HUES64 (cell line): ENCODE results near the gene DDX3X.
"Not testable (repeated sequence)": the region's sequence is repeated elsewhere in the genome, so short reads cannot be mapped to it uniquely, and the experiment has no call there.

Experiments used
- H3K27ac ChIP-seq: 2 replicates; pipeline ENCODE4 v1.7.0; 2013; ENCODE audit warnings: low read depth, low read length, inconsistent platforms
- H3K27me3 ChIP-seq: 2 replicates; pipeline ENCODE4 v1.6.1; 2013; ENCODE audit warnings: mild to moderate bottlenecking, low read length; ENCODE audit not compliant: insufficient read depth
- H3K36me3 ChIP-seq: 2 replicates; pipeline ENCODE4 v1.6.1; 2013; ENCODE audit warnings: mild to moderate bottlenecking, low read length; ENCODE audit not compliant: insufficient read depth
- H3K4me1 ChIP-seq: 2 replicates; pipeline ENCODE4 v1.6.1; 2013; ENCODE audit warnings: mild to moderate bottlenecking, low read length, moderate library complexity; ENCODE audit not compliant: insufficient read depth
- H3K4me3 ChIP-seq: 2 replicates; pipeline ENCODE4 v1.5.1; 2013; ENCODE audit warnings: mild to moderate bottlenecking, low read length, moderate library complexity
- H3K9ac ChIP-seq: 2 replicates; pipeline ENCODE4 v1.6.1; 2013; ENCODE audit warnings: mild to moderate bottlenecking, low read depth, low read length
- H3K9me3 ChIP-seq: 2 replicates; pipeline ENCODE4 v1.6.1; 2013; ENCODE audit warnings: low read depth, low read length; ENCODE audit not compliant: insufficient read depth
- WGBS: fragments of 150-250, 120-280 bp; methylation state at CpG from one replicate; pipeline ENCODE4 v1.1.7; 2013; ENCODE audit warnings: missing lambda C conversion rate; 5-methylcytosine and 5-hydroxymethylcytosine counted together

Gene DDX3X

GRCh38 chrX:41394293-41394692, 60.3 kb downstream of the DDX3X start:
- no peak overlapping the region for H3K27ac ChIP-seq
- no peaks in the 10 kb centered on the region for H3K27me3 ChIP-seq
- 88% methylated on average over 6 of the region's 8 CpGs for WGBS
- no peaks in the 10 kb centered on the region for H3K4me1 ChIP-seq
- H3K9me3 ChIP-seq, result no peaks in the 10 kb centered on the region
- no peaks in the 10 kb centered on the region for H3K36me3 ChIP-seq
- no peak overlapping the region for H3K9ac ChIP-seq
- H3K4me3 ChIP-seq, result no peak overlapping the region

GRCh38 chrX:41397219-41397618, 63.3 kb downstream of the DDX3X start:
- Histone ChIP-seq H3K9ac (no peak overlapping the region), H3K27ac (no peak overlapping the region), H3K4me3 (no peak overlapping the region), H3K4me1 (no peaks in the 10 kb centered on the region), H3K36me3 (no peaks in the 10 kb centered on the region), H3K9me3 (no peaks in the 10 kb centered on the region), H3K27me3 (no peaks in the 10 kb centered on the region)
- 100% methylated on average over 3 of the region's 3 CpGs for WGBS

- H3K27ac ChIP-seq, result no peak overlapping the region
- H3K9ac ChIP-seq, result no peak overlapping the region
- H3K9me3 ChIP-seq, result no peaks in the 10 kb centered on the region
- no peaks in the 10 kb centered on the region for H3K36me3 ChIP-seq
- H3K4me1 ChIP-seq, result no peaks in the 10 kb centered on the region
- H3K27me3 ChIP-seq, result no peaks in the 10 kb centered on the region
- 90% methylated on average over 2 of the region's 2 CpGs for WGBS
- no peak overlapping the region for H3K4me3 ChIP-seq
These were observed 63.8 kb downstream of the DDX3X start for GRCh38 chrX:41397768-41398167.

- H3K9me3 ChIP-seq, H3K36me3 ChIP-seq, H3K4me1 ChIP-seq, H3K9ac ChIP-seq, H3K27me3 ChIP-seq, H3K4me3 ChIP-seq, H3K27ac ChIP-seq: not testable (repeated sequence)
- 67% methylated on average over 1 of the region's 2 CpGs for WGBS
These were observed 68.6 kb downstream of the DDX3X start for GRCh38 chrX:41402556-41402955.

- no peaks in the 10 kb centered on the region for H3K36me3 ChIP-seq
- H3K27ac ChIP-seq, result no peak overlapping the region
- WGBS, result 90% methylated on average over 6 of the region's 6 CpGs
- no peak overlapping the region for H3K9ac ChIP-seq
- H3K9me3 ChIP-seq, result no peaks in the 10 kb centered on the region
- H3K27me3 ChIP-seq, result no peaks in the 10 kb centered on the region
- H3K4me1 ChIP-seq, result no peaks in the 10 kb centered on the region
- no peak overlapping the region for H3K4me3 ChIP-seq
These were observed 71.6 kb downstream of the DDX3X start for GRCh38 chrX:41405551-41405950.

- Histone ChIP-seq H3K4me1 (no peaks in the 10 kb centered on the region), H3K9me3 (no peaks in the 10 kb centered on the region), H3K27me3 (no peaks in the 10 kb centered on the region), H3K4me3 (no peak overlapping the region), H3K36me3 (no peaks in the 10 kb centered on the region), H3K27ac (no peak overlapping the region), H3K9ac (no peak overlapping the region)
- 85% methylated on average over 1 of the region's 1 CpG for WGBS
These were observed 72.2 kb downstream of the DDX3X start for GRCh38 chrX:41406201-41406600.

GRCh38 chrX:41407816-41408215, 73.9 kb downstream of the DDX3X start:
- no peak overlapping the region for H3K9ac ChIP-seq
- no peaks in the 10 kb centered on the region for H3K36me3 ChIP-seq
- H3K27ac ChIP-seq, result no peak overlapping the region
- no peaks in the 10 kb centered on the region for H3K9me3 ChIP-seq
- 88% methylated on average over 4 of the region's 4 CpGs for WGBS
- no peaks in the 10 kb centered on the region for H3K4me1 ChIP-seq
- H3K4me3 ChIP-seq, result no peak overlapping the region
- H3K27me3 ChIP-seq, result no peaks in the 10 kb centered on the region

GRCh38 chrX:41408576-41408975, 74.6 kb downstream of the DDX3X start:
- WGBS, result 93% methylated on average over 9 of the region's 9 CpGs

GRCh38 chrX:41409006-41409405, 75.0 kb downstream of the DDX3X start:
- H3K27ac ChIP-seq, result no peak overlapping the region
- no peak overlapping the region for H3K4me3 ChIP-seq
- H3K9ac ChIP-seq, result no peak overlapping the region
- no peaks in the 10 kb centered on the region for H3K9me3 ChIP-seq
- no peaks in the 10 kb centered on the region for H3K36me3 ChIP-seq
- H3K27me3 ChIP-seq, result no peaks in the 10 kb centered on the region
- 89% methylated on average over 5 of the region's 5 CpGs for WGBS
- H3K4me1 ChIP-seq, result no peaks in the 10 kb centered on the region

More at GRCh38 chrX:41408576-41408975, 74.6 kb downstream of the DDX3X start:
- Histone ChIP-seq H3K4me3 (no peak overlapping the region), H3K27ac (no peak overlapping the region), H3K9me3 (no peaks in the 10 kb centered on the region), H3K4me1 (no peaks in the 10 kb centered on the region), H3K9ac (no peak overlapping the region), H3K36me3 (no peaks in the 10 kb centered on the region), H3K27me3 (no peaks in the 10 kb centered on the region)

GRCh38 chrX:41411222-41411621, 77.3 kb downstream of the DDX3X start:
- not testable (repeated sequence) for H3K27ac ChIP-seq, H3K4me3 ChIP-seq, H3K9ac ChIP-seq, H3K4me1 ChIP-seq, H3K9me3 ChIP-seq, H3K36me3 ChIP-seq, H3K27me3 ChIP-seq
- 94% methylated on average over 8 of the region's 10 CpGs for WGBS

GRCh38 chrX:41412261-41413081, 78.5 kb downstream of the DDX3X start:
- Histone ChIP-seq H3K9me3 (no peaks in the 10 kb centered on the region), H3K36me3 (no peaks in the 10 kb centered on the region), H3K9ac (no peak overlapping the region), H3K27ac (no peak overlapping the region), H3K4me1 (no peaks in the 10 kb centered on the region), H3K4me3 (no peak overlapping the region), H3K27me3 (no peaks in the 10 kb centered on the region)
- WGBS, result 83% methylated on average over 7 of the region's 9 CpGs
